Measurements from ENCODE around the gene SLC22A24.

Gene SLC22A24, protein sequence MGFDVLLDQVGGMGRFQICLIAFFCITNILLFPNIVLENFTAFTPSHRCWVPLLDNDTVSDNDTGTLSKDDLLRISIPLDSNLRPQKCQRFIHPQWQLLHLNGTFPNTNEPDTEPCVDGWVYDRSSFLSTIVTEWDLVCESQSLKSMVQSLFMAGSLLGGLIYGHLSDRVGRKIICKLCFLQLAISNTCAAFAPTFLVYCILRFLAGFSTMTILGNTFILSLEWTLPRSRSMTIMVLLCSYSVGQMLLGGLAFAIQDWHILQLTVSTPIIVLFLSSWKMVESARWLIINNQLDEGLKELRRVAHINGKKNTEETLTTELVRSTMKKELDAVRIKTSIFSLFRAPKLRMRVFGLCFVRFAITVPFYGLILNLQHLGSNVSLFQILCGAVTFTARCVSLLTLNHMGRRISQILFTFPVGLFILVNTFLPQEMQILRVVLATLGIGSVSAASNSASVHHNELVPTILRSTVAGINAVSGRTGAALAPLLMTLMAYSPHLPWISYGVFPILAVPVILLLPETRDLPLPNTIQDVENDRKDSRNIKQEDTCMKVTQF

DNA sequence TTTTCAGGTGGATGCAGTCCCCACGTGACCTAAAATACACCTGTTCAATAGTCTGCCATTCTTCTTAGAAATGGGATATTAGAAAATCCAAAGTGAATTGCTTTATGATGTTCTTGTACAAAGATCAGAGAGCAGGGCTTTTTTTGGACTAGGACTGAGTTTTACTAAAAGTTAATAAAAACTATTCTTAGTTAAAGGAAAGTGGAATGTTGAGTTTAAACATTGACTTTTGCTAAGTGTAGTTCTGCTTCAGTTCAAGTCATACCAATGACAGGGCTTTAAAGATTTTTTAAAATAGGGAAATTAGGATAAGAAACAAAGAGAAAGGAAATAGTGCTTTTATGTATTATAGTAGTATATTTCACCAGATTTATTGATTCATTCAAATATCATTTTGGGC lies at the start of gene SLC22A24:
TSS of gene SLC22A24 (minus strand) at position 101 of the 400 bp plus-strand sequence. CDS start 442 bp downstream, outside the sequence.
- no peak for DNase-seq (ENCODE audit: low read depth in 2 of 2)
- H3K4me3 ChIP-seq (replicated peaks in 1 of 2; ENCODE audit: low read depth in 2 of 2, low read length in 2 of 2): no peak within 1 kb of the TSS
- TF ChIP-seq, protein P1, sequence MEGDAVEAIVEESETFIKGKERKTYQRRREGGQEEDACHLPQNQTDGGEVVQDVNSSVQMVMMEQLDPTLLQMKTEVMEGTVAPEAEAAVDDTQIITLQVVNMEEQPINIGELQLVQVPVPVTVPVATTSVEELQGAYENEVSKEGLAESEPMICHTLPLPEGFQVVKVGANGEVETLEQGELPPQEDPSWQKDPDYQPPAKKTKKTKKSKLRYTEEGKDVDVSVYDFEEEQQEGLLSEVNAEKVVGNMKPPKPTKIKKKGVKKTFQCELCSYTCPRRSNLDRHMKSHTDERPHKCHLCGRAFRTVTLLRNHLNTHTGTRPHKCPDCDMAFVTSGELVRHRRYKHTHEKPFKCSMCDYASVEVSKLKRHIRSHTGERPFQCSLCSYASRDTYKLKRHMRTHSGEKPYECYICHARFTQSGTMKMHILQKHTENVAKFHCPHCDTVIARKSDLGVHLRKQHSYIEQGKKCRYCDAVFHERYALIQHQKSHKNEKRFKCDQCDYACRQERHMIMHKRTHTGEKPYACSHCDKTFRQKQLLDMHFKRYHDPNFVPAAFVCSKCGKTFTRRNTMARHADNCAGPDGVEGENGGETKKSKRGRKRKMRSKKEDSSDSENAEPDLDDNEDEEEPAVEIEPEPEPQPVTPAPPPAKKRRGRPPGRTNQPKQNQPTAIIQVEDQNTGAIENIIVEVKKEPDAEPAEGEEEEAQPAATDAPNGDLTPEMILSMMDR (IDR thresholded peaks at IDR 0.05; ENCODE audit: low read depth, low read length): no peak

DNA sequence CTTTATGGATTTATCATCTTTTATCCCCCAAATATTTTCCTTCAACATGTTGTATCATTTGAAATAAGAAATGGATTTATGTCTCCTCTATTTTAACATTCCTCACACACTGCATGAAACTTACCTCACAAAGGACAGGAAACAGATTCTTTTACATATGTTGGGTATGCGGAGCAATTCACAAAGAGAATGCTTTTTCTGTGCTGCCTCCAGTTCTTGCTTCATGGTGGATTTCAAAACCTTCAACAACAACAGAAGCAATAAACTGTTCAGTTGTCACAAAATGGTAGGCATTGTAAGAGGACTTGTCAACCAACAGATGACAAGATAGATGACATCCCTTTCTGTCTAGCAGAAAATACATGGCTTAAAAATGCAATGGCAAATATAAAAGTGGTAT lies 36.5 kb upstream of the SLC22A24 start:
- TF ChIP-seq, protein P1 (IDR thresholded peaks at IDR 0.05; ENCODE audit: low read depth, low read length): no peak
- no peak for DNase-seq (ENCODE audit: low read depth in 2 of 2)
- H3K4me3 ChIP-seq (replicated peaks in 1 of 2; ENCODE audit: low read depth in 2 of 2, low read length in 2 of 2): no peak overlapping the region

DNA sequence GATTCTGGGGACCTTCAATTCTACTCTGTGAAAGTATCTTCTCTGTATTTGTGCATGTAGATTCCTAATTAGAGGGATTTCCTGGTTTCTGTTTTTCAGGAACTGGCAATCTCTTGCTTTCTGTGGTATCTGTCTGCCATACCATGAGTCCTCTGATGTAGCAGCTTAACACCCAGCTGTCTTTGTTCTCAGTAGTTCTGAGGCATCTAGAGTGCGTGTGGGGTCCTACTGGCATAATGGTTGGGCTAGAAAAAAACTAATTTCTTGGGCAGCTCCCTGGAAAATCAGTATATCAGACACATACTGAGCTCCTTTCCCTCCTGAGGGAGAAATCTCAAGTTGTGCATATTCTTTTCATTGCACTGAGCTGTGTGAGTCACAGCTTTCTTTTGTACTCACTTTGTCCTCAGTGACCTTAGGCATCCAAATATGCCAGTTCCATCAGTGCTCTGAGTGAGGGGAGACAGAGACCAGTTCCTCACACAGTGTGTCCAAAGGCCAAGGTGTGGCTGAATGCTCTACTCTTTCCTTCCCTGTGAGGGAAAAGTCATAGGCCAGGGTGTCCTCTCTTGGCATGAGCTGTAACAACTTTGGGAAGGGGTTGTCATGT lies 35.5 kb upstream of the SLC22A24 start:
- TF ChIP-seq, protein P1 (IDR thresholded peaks at IDR 0.05; ENCODE audit: low read depth, low read length): no peak
- H3K4me3 ChIP-seq (replicated peaks in 1 of 2; ENCODE audit: low read depth in 2 of 2, low read length in 2 of 2): no peak overlapping the region
- no peak for DNase-seq (ENCODE audit: low read depth in 2 of 2)

DNA sequence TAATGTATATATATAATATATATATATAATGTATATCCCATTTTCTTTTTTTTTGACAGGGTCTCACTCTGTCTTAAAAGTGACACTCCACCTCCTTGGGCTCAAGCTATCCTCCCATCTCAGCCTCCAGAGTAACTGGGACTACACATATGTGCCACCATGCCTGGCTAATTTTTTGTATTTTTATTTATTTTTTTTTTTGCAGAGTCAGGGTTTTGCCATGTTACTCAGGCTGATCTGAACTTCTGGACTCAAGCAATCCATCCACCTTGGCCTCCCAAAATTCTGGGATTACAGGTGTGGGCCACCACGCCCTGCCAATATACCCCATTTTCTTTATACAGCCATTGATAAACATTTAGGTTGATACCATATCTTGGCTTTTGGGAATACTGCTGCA lies 33.9 kb upstream of the SLC22A24 start:
- no peak for DNase-seq (ENCODE audit: low read depth in 2 of 2)
- TF ChIP-seq, protein P1 (IDR thresholded peaks at IDR 0.05; ENCODE audit: low read depth, low read length): no peak
- no peak overlapping the region for H3K4me3 ChIP-seq (replicated peaks in 1 of 2; ENCODE audit: low read depth in 2 of 2, low read length in 2 of 2)

DNA sequence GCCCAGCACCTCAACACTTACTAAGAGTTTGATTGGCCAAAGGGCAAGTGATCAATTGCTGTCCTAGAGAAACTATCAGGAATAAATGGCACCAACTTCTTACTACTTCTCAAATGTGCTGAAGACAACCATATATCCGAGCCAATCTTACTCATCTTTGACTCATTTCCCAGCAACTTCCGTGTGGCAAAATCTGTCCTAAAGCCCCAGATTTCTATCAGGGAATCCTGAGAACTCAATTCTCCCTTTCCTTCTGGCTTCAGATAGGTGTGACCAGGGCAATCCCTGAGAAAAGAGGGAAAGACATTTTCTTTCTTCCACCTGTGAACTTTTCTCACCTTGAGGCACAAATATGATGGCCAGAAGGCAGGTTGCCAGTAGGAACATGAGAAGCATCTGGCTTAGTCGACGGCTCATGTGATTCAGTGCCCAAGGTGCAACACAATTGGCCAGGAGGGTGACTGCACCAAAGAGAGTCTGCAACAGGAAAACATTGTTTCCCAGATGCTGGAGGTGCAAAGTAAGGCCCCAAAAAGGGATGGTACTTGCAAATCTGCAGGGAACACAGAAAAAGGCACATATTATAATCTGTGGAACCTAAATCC lies 21.8 kb upstream of the SLC22A24 start:
- peak in 1 of 2 donors; percentile 59 for DNase-seq (ENCODE audit: low read depth in 2 of 2)
- TF ChIP-seq, protein P1 (IDR thresholded peaks at IDR 0.05; ENCODE audit: low read depth, low read length): no peak
- H3K4me3 ChIP-seq (replicated peaks in 1 of 2; ENCODE audit: low read depth in 2 of 2, low read length in 2 of 2): no peak overlapping the region

DNA sequence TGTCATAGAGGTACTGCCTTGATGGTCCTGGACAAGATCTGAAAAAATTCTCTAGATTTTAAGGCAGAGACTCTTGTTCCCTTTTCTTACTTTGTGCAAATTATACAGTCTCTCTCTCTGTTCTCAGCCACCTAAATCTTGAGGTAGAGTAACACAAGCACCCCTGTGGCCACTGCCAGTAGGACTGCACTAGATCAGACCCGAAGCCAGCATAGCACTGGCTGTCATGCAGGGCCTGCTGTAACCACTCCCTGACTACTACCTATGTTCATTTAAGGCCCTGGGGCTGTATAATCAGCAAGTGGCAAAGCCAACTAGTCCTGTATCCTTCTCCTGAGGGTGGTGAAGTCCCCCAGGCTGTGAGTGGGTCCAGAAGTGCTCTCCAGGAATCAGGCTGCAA lies 11.8 kb upstream of the SLC22A24 start:
- no peak for DNase-seq (ENCODE audit: low read depth in 2 of 2)
- TF ChIP-seq, protein P1 (IDR thresholded peaks at IDR 0.05; ENCODE audit: low read depth, low read length): no peak
- H3K4me3 ChIP-seq (replicated peaks in 1 of 2; ENCODE audit: low read depth in 2 of 2, low read length in 2 of 2): no peak overlapping the region
